ENCODE data around the gene MISP3. TPM values are rescaled to one million over a fixed set of nuclear protein-coding genes. Genes with fewer than 3 reads are reported as not detected.

Gene MISP3
- total RNA-seq, 1 donor from 2014 or later: 0.41 TPM

- no peak for DNase-seq (ENCODE audit: extremely low read depth, low read depth, low spot score)
Observed at GRCh38 chr19:14101003-14101545, 28.5 kb downstream of the MISP3 start.

GRCh38 chr19:14102102-14102696 lies 29.6 kb downstream of the MISP3 start:
- DNase-seq (ENCODE audit: extremely low read depth, low read depth, low spot score): no peak

GRCh38 chr19:14102756-14103155 lies 30.2 kb downstream of the MISP3 start:
- no peak for DNase-seq (ENCODE audit: extremely low read depth, low read depth, low spot score)

GRCh38 chr19:14103310-14103709 lies 30.7 kb downstream of the MISP3 start:
- no peak for DNase-seq (ENCODE audit: extremely low read depth, low read depth, low spot score)

GRCh38 chr19:14105680-14106079 lies 33.1 kb downstream of the MISP3 start:
- DNase-seq (ENCODE audit: extremely low read depth, low read depth, low spot score): no peak

GRCh38 chr19:14106840-14107239 lies 34.3 kb downstream of the MISP3 start:
- DNase-seq (ENCODE audit: extremely low read depth, low read depth, low spot score): no peak

GRCh38 chr19:14107581-14108461 lies 35.2 kb downstream of the MISP3 start:
- DNase-seq (ENCODE audit: extremely low read depth, low read depth, low spot score): peak; percentile 51

- no peak for DNase-seq (ENCODE audit: extremely low read depth, low read depth, low spot score)
Observed at GRCh38 chr19:14110650-14111049, 38.1 kb downstream of the MISP3 start.

- no peak for DNase-seq (ENCODE audit: extremely low read depth, low read depth, low spot score)
Observed at GRCh38 chr19:14111486-14111885, 38.9 kb downstream of the MISP3 start.

- no peak for DNase-seq (ENCODE audit: extremely low read depth, low read depth, low spot score)
Observed at GRCh38 chr19:14112051-14112808, 39.6 kb downstream of the MISP3 start.

- no peak for DNase-seq (ENCODE audit: extremely low read depth, low read depth, low spot score)
Observed at GRCh38 chr19:14112809-14113385, 40.3 kb downstream of the MISP3 start.

- DNase-seq (ENCODE audit: extremely low read depth, low read depth, low spot score): no peak
Observed at GRCh38 chr19:14113762-14114414, 41.3 kb downstream of the MISP3 start.

- DNase-seq (ENCODE audit: extremely low read depth, low read depth, low spot score): no peak
Observed at GRCh38 chr19:14114439-14114838, 41.9 kb downstream of the MISP3 start.

- no peak for DNase-seq (ENCODE audit: extremely low read depth, low read depth, low spot score)
Observed at GRCh38 chr19:14114854-14115253, 42.3 kb downstream of the MISP3 start.

GRCh38 chr19:14115756-14116155 lies 43.2 kb downstream of the MISP3 start:
- DNase-seq (ENCODE audit: extremely low read depth, low read depth, low spot score): no peak

GRCh38 chr19:14116525-14116917 lies 43.9 kb downstream of the MISP3 start:
- no peak for DNase-seq (ENCODE audit: extremely low read depth, low read depth, low spot score)

- no peak for DNase-seq (ENCODE audit: extremely low read depth, low read depth, low spot score)
Observed at GRCh38 chr19:14116918-14117578, 44.5 kb downstream of the MISP3 start.

GRCh38 chr19:14117668-14118164 lies 45.1 kb downstream of the MISP3 start, which contains the start of gene PRKACA:
Gene PRKACA, minus strand, starts transcription at chr19:14117762. Its CDS starts 215 bp downstream, at chr19:14117547.
- no peak for DNase-seq (ENCODE audit: extremely low read depth, low read depth, low spot score)

Data from glomerular endothelial cell (primary cell).